GM21367 (cell line): ENCODE measurements around the gene FAM221B.

ENCODE experiments used
- ATAC-seq: cut with Tn5 transposase; IDR thresholded peaks from one replicate; pipeline ENCODE4 v1.9.1; 2021; ENCODE audit not compliant: unreplicated experiment

Gene FAM221B

GRCh38 chr9:35792024-35792813, 36.3 kb downstream of the FAM221B start:
- ATAC-seq = no peak

- ATAC-seq = no peak
Observed at GRCh38 chr9:35791297-35791921, 37.1 kb downstream of the FAM221B start, which contains the start of gene NPR2. NPR2 (plus strand) TSS chr9:35791591; CDS start chr9:35792409, 818 bp downstream.

GRCh38 chr9:35790385-35791296, 37.9 kb downstream of the FAM221B start:
- ATAC-seq = no peak

GRCh38 chr9:35790025-35790384, 38.5 kb downstream of the FAM221B start:
- no peak for ATAC-seq

GRCh38 chr9:35789541-35789940, 39.0 kb downstream of the FAM221B start:
- no peak for ATAC-seq

- no peak for ATAC-seq
Observed at GRCh38 chr9:35783418-35783817, 45.1 kb downstream of the FAM221B start.

GRCh38 chr9:35781066-35781465, 47.5 kb downstream of the FAM221B start:
- no peak for ATAC-seq

- no peak for ATAC-seq
Observed at GRCh38 chr9:35778496-35778895, 50.0 kb downstream of the FAM221B start.

GRCh38 chr9:35776018-35776417, 52.5 kb downstream of the FAM221B start:
- no peak for ATAC-seq

- no peak for ATAC-seq
Observed at GRCh38 chr9:35774907-35775635, 53.5 kb downstream of the FAM221B start.

GRCh38 chr9:35771943-35772342, 56.6 kb downstream of the FAM221B start:
- no peak for ATAC-seq

GRCh38 chr9:35771534-35771933, 57.0 kb downstream of the FAM221B start:
- no peak for ATAC-seq

- no peak for ATAC-seq
Observed at GRCh38 chr9:35771075-35771433, 57.5 kb downstream of the FAM221B start.

- no peak for ATAC-seq
Observed at GRCh38 chr9:35769763-35770162, 58.8 kb downstream of the FAM221B start.

GRCh38 chr9:35767458-35767857, 61.1 kb downstream of the FAM221B start:
- no peak for ATAC-seq

- ATAC-seq = no peak
Observed at GRCh38 chr9:35766997-35767396, 61.5 kb downstream of the FAM221B start.
